OCI-M2 (cell line): ENCODE data around the gene NXN.
"Not testable (repeated sequence)": the region's sequence is repeated elsewhere in the genome, so short reads cannot be mapped to it uniquely, and the experiment has no call there.

Experiments used
- DNase-seq: peaks from one replicate; lab custom pipeline; 2025; ENCODE audit not compliant: unreplicated experiment; lab: John Stamatoyannopoulos, UW

The NXN gene

GRCh38 chr17:956905-957304, 22.7 kb downstream of the NXN start:
- DNase-seq: no peak

GRCh38 chr17:954431-955164, 25.0 kb downstream of the NXN start:
- DNase-seq: no peak

DNA sequence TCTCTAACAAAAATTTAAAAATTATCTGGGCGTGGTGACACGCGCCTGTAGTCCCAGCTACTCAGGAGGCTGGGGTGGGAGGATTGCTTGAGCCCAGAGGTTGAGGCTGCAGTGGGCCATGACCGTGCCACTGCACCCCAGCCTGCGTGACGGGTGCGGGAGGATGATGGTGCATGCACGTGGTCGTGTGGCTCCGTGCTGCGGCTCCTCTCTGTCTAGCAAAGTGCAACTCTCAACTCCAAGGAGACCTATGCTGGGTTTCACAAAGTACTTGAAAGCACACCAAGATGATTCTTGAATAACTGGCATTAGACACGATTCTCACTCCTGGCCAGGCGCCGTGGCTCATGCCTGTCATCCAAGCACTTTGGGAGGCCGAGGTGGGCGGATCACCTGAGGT, 25.8 kb downstream of the NXN start:
- DNase-seq: no peak

DNA sequence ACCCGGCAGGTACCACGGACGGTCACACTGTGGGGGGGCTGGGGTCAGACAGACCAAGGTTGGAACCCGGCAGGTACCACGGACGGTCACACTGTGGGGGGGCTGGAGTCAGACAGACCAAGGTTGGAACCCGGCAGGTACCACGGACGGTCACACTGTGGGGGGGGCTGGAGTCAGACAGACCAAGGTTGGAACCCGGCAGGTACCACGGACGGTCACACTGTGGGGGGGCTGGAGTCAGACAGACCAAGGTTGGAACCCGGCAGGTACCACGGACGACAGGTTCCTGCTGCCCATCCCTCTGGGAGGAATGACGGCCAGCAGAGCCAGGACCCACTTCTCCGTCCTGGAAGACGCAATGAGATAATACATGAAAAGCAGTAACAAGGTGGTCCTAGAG, 27.0 kb downstream of the NXN start:
- not testable (repeated sequence) for DNase-seq

DNA sequence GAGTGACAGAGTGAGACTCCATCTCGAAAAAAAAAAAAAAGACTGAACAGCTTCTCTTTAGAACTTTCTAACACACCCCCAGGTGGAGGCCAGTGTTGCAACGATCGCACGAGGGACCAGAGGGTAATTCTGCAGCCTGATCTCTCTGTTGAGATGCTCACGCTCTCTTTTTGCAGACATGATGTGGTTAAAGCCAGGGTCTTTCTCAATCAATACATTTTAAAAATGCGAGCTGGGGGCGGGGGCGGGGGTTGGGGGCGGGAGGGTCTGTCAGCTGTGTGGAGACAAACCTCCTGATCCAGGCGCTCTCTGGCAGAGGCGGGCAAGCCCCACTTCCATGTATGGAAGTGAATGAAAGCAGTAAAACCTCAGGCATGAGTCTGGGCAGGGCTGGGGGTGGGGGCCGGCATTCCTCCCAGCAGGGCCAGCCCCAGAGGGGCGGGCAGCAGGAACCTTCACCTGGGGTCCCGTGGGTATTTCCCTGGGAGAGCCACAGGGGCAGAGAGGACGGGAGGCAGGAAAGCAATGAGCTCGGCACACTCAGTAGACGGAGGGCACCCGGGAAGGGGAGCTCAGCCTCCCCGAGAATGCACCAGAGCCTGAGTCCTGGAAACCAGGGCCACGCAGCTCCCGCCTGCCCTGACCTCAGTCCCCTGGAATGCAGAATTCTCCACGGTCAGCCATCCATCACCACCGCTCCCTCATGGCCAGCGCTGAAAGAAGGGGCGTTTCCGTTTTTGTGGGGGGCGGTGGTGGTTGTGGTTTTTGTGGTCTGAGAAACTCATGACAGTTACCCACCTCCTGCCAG, 28.0 kb downstream of the NXN start:
- no peak for DNase-seq

GRCh38 chr17:949623-950303, 29.8 kb downstream of the NXN start:
- no peak for DNase-seq

DNA sequence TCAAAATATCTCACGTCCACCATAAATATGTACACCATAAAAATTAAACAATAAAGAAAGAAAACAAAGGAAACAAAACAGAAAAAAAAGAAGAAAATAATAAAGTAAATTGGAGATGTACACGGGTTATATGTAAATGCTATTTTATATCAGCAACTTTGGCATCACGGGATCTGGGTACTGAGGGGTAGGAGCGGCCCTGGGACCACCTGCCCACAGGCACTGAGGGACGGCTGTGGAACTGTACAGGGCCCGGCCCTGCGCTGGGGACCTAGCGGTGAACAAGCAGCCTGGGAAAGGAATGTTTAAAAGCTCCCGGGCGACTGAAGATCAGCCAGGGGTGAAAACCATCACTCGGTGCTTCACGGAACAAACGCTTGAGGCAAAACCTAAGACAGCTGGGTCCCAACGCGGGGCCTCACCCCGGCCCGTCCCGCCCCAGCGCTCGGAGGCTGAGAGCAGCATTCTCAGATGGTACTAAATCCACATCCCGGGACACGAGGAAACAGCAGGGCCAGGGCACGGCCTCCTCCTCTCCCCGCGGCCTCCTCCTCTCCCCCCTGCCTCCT, 31.2 kb downstream of the NXN start:
- no peak for DNase-seq

DNA sequence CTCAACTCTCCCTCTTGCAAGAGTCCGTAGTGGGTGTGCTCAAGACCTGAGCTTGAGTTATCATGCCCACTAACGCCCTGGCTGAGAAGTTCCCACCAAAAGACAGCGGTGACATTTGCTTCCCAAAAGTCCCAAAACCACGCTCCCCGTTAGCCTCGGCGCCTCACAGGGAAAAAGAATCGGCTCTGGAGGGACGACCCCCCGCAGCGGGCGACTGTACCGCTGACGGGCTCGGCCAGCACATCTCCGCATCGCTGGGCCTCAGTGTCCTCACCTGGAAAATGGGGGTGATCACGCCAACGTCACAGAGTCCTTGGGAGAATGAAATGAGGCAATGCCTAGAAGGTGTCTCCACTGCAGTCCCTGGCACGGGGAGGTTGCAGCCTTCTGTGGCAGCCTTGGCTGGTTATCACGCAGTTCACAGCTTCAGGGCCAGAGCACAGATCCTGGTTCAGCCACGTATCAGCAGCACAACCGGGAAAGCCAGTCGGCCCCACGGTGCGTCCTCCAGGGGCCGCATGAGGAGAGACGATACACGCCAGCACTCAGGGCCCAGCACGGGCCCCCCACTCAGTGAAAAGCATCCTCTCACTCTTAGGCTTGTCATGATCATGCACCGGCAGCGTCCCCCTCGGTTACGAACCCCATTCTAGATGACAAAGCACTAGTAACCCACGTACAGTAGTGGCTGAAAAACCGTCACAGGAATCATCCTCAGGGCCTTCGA, 32.9 kb downstream of the NXN start:
- no peak for DNase-seq

GRCh38 chr17:945672-946071, 33.9 kb downstream of the NXN start:
- no peak for DNase-seq

GRCh38 chr17:944266-944826, 35.2 kb downstream of the NXN start:
- DNase-seq: no peak

DNA sequence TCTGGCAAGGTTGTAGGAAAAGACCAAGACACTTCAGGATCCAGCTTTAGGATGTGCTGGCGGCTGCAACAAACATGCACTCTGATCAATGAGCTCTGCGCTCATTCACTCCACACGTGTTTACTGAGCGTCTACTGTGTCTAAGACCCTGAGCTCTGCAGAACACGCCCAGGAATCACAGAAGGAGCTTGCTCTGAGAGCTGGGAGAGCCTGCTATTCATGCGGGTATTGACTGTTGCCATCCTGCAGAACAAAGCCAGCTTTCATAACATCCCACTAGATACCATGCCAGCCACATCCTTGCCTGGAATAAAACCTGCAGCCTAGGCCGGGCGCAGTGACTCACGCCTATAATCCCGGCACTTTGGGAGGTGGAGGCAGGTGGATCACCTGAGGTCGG, 44.1 kb downstream of the NXN start:
- no peak for DNase-seq

DNA sequence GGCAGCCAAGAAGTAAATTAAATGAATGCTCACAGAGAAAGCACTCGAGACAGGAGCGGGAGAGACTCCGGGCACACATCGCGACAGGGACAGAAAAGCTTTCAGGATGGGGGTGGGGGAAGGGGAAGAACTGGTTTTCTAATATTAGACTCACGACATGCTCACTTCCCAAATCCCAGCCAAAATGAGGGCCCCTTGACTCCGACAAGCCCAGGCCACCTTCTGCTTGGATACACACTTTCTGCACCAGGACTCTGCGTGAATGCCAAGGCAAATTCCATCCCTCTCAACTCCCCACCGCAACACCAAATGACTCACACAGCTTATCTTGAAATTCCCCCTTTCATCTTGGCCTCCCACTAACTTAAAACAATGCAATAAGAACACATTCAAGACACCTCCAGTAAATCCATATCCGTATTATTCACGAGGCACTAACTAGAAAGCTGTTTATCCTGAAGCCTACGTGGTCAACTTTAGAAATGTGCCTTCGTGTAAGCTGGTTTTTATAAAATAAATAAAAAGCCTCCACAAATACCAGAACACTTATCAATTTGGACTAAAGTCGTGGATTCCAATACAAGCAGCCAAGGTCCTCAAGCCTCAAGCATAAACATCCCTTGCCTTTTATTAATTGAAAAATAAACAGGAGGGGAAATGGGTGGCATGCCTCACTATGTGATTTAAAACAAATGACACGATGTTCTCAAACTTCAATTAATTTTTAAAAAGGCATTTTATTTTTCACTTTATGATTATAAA, 46.1 kb downstream of the NXN start:
- DNase-seq: no peak

DNA sequence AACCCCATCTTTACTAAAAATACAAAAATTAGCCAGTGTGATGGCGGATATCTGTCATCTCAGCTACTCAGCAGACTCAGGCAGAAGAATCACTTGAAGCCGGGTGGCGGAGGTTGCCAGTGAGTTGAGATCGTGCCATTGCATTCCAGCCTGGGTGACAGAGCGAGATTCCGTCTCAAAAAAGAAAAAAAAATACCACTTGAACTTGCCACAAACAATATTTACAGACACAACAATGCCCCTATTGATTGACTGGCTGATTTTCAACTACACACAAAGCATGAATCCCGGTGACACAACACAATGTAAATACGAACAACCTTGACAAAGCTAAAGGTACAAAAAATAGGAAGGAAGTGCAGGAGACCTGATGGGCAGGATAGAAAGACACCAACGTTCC, 49.3 kb downstream of the NXN start:
- DNase-seq: no peak

DNA sequence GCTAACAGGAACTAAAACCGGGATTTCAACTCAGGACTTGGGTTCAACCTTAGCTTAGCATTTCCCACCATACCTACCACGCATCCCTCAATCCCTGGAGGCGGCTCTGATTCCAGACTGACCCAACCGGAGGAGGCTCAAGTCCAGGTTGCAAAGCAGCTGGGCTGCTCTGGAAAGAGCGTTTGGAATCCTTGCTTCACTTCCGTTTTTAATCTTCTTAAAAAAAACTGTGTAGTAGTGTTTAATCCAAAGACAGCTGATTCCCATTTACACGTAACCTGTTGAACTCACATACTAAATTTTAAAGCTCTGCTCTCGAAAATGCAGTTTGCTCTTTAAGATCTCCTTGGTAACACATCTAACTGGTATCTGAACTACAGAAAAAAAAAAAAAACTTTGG, 50.0 kb downstream of the NXN start:
- DNase-seq: no peak

DNA sequence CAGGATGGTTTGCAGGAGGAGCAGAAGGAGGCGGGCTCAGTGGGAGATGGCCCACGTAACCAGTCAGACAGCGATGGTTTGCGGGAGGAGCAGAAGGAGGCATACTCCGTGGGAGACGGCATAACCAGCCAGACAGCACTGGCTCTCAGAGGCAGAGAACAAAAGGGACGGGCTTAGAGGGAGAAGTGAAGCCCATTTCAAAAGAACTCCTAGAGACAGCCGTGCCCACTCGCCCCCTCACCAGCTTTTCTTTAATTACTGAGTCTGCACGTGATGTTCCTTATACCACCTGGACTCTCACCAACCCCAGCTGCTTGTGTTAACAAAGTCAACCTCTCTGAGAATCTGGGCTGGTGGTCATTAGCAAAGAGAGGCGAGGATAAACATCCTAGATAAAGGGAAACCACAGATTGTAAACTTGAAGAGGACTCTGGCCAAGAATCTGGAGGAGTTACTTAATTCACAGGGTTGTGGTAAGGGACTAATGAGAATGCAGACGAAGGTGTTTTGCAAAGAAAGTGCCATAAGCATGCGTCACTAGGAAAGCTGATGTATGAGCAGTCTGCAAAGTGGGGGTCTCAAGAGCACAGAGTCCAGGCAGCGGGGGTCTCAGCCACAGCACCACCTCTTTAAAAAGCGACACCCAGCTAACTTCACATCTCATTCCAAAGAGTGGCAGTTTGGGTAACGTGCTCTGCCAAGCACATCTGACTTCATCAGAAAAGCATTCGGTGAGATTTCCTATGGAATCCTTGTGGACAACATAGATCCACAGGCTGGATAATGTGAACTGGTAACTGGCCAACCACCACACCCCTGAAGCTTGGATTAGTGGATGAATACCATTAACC, 51.7 kb downstream of the NXN start:
- no peak for DNase-seq

- DNase-seq: no peak
These were observed 53.8 kb downstream of the NXN start for GRCh38 chr17:925817-926216.

GRCh38 chr17:924711-925475, 54.7 kb downstream of the NXN start:
- no peak for DNase-seq

DNA sequence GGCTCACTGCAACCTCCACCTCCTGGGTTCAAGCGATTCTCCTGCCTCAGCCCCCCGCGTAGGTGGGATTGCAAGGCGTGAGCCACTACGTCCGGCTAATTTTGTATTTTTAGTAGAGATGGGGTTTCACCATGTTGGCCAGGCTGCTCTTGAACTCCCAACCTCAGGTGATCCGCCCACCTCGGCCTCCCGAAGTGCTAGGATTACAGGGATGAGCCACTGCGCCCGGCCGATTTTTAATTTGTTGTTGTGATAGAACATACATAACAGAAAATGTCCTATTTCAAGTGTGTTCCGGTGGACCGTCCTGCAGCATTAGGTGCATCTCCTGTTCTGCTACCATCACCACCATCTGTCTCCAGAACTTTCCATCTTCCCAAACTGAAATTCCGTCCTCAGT, 55.3 kb downstream of the NXN start:
- not testable (repeated sequence) for DNase-seq
